GM19438 (cell line): ENCODE results near the gene SLC15A1.
"Not testable (repeated sequence)": the region's sequence is repeated elsewhere in the genome, so short reads cannot be mapped to it uniquely, and the experiment has no call there.

Experiments
- ATAC-seq: cut with Tn5 transposase; IDR thresholded peaks from one replicate; pipeline ENCODE4 v1.9.1; 2021; ENCODE audit warnings: low read depth; ENCODE audit not compliant: unreplicated experiment

The SLC15A1 gene

GRCh38 chr13:98754468-98754867, 2.0 kb upstream of the SLC15A1 start:
- ATAC-seq: not testable (repeated sequence)

GRCh38 chr13:98751861-98752466, 508 bp downstream of the SLC15A1 start:
- ATAC-seq: no peak

DNA sequence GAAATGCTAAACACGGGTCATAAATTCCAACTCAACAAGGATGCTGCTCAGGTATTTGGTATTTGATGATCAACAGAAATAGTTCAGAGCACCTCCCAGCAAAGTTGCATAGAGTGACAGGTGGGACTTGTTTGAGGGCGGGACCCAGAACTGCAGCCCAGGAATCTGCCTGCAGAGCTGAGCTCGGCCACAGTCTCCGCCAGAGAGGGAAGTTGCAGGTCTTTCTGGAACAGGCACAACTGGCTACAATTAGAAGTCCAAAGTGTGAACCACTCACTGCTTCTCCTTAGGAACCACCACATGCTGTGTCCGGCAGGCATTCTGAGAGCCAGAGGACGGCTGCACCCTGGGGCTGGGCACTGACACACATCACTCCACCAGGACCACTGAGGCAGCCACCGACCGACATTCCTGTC, 1.1 kb downstream of the SLC15A1 start:
- no peak for ATAC-seq

DNA sequence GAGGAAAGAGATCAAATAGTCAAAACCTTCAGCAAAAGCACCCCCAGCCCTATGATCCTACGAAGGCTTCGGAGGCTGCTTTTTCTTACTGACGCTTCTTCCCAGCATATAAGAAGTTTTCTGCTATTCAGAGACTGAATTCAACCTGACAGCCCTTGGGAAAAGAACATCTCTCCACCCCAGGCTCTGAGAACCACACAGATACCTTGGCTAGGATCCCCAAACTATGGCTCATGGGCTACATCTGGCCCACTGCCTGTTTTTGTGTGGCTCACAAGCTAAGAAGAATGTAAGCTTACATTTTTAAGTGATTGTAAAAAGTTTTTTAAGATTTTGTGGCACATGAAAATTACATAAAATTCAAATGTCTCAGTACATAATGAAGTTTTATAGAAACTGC, 3.0 kb downstream of the SLC15A1 start:
- no peak for ATAC-seq

DNA sequence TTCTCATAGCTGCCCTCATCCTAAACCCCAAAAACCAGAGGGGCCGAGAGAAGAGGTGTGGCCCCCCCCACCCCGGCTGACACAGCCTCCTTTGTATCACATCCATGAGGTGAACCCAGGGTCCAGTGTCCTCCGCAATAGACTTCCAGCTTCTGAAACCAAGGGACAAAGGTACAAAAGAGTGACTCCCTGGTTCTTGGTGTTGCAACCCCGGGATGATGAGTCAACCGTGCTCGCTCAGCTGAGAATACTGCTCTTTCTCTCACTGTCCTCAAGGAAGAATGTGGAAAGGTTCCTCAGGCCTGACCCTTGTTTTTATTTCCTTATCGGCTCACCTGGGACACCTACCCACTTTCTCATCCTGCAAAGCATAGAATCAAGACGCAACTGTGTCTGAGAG, 5.5 kb downstream of the SLC15A1 start:
- ATAC-seq: no peak

GRCh38 chr13:98743377-98743776, 9.1 kb downstream of the SLC15A1 start:
- no peak for ATAC-seq

GRCh38 chr13:98742961-98743360, 9.5 kb downstream of the SLC15A1 start:
- no peak for ATAC-seq

DNA sequence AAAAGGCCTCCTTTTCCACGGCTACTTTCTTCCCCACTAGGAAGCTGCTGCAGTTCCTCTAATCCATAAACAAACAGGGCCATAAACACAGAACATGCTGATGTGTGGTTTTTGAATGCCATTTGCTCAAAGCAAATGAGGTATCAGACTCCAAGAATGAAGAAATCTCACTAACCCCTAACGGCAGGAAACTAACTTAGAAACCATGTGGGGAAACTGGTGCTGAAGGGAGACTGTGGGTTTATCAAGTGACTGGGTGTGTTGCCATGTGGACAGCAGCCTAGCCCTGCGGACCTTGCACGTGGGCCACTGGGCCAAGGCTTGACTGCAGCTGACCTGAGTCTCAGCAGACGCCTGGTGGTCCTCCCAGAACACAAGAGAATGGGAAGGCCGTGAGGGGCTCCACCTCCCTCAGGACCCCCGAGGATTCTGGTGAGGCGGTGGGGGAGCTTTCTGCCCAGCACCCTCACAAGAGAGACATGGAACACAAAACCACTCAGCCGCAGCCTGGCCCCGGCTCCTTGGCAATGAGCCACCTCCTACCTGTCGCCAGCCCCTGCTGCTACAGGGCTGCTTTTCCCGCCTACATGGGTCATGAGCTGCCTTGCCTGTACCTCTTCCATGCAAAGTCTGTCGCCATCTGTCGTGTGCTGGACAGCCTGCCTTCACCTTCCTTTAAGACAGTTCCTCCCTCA, 10.6 kb downstream of the SLC15A1 start:
- ATAC-seq: no peak

GRCh38 chr13:98740131-98740530, 12.3 kb downstream of the SLC15A1 start:
- ATAC-seq: no peak

GRCh38 chr13:98738993-98739392, 13.5 kb downstream of the SLC15A1 start:
- no peak for ATAC-seq

DNA sequence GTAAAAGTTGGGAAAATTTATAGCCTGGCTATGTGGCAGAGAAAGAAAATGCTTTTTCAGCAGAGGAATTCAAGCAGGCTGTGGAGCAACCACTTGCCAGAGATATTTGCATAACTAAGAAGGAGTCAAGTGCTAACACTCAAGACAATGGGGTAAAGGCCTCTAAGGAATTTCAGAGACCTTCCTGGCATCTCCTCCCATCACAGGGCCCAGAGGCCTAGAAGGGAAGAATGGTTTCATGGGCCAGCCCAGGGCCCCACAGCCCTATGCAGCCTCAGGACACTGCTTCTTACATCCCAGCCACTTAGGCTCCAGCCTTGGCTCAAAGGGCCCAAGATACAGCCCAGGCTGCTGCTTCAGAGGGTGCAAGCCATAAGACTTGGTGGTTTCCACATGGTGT, 14.3 kb downstream of the SLC15A1 start:
- ATAC-seq: no peak

GRCh38 chr13:98731925-98732324, 20.5 kb downstream of the SLC15A1 start:
- ATAC-seq: no peak

- ATAC-seq: no peak
Measured at GRCh38 chr13:98731038-98731437, 21.4 kb downstream of the SLC15A1 start.

DNA sequence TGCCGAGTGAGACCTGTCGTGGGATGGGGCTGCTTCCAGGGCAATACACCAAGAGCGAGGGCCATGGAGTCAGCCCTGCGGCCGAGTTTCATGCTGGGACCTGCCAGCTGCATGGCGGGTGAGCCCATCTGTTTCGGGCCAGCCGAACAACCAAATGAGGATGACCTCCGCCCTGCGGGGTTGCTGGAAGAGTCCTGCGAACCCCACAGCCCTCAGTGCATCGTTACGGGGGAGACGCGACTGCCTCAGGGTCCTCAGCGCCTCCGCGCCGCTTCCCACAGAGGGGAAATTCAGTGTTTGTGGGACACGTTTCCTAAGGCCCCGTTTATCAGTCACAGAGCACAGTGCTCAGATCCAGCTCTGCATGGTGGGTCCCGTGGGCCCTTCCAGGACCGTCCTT, 22.0 kb downstream of the SLC15A1 start:
- no peak for ATAC-seq

DNA sequence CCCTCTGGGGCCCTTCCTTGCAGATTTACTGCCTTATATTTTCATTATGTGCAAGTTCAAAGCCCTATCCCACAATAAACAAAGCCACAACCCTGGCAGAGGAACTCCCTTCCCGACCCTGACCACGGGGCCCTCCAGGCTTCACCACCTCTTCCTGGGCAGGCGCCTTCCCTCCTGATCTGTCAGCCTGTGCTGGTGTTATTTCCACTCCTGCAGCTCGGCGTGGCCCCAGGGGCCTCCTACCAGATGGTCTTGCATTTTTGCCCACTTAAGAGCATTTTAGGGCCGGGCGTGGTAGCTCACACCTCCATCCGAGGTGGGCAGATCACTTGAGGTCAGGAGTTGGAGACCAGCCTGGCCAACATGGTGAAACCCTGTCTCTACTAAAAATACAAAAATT, 22.8 kb downstream of the SLC15A1 start:
- no peak for ATAC-seq

DNA sequence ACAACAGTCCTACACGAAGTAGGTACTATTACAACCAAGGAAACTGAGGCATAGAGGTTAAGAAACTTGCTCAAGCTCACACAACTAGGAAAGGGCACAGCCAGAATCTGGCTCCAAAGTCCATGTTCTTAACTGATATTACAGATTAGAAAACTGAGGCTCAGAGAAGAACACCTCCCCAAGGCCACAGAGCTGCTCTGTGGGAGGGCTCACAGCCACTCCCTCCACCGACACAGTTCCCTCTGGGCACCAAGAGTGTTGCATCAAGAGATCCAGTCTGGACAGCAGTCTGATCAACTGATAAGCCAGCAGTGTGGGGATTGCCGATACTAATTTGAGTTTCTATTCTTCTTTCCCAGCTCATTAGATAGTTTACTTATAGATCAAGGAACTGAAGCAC, 29.5 kb downstream of the SLC15A1 start:
- no peak for ATAC-seq

GRCh38 chr13:98721825-98722510, 30.5 kb downstream of the SLC15A1 start:
- no peak for ATAC-seq

DNA sequence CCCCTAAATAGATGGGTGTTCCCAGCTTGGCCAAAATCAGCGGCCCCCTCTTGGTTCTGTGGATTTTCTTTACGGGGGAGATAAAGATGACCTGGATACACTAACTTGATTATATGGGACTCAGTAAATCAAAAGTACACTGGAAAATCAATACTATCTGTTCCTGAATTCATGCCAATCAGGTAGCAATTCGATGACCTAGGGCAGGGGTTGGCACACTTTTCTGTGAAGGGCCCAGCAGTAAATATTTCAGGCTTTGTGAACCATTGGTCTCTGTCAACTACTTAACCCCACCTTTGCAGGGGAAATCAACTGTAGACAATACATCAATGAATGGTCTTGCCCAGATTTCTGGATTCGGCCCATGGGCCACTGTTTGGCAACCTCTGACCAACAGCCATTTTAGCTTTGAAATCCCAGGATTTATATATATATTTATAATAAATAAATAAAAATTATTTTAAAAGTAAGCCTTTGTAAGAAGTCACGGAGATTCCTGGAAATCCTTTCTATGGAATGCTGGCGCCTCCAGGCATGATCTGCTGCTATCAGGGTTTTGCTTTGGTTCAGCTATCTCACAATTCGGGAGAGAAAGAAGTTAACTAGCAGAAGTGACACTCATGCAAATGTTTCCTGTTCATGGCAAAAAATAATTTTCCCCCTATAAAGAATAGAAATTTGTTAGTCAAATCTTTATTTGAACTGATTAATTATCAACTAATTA, 32.8 kb downstream of the SLC15A1 start:
- ATAC-seq: no peak

GRCh38 chr13:98717891-98718290, 34.6 kb downstream of the SLC15A1 start:
- no peak for ATAC-seq

DNA sequence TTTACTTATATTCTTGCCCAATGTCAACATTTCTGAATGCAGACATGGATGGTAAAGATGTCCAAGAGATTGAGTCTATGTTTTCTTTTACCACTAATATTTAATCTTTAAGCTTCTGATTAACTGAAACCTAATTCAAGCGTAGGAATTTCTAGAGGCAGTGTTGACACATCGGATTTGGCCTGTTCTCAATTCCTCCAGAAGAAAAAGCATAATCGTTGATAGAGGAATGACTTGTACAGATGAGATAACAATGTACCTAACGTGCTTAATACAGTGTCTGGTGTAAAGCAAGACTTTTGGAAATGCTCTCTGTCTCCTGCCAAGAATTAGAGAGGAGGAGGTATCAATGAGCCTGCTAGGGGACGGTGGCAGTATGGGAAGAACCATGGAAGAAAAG, 35.2 kb downstream of the SLC15A1 start:
- no peak for ATAC-seq

GRCh38 chr13:98710521-98710920, 42.0 kb downstream of the SLC15A1 start:
- no peak for ATAC-seq
